Measurements from ENCODE around the gene GAGE1.

DNA sequence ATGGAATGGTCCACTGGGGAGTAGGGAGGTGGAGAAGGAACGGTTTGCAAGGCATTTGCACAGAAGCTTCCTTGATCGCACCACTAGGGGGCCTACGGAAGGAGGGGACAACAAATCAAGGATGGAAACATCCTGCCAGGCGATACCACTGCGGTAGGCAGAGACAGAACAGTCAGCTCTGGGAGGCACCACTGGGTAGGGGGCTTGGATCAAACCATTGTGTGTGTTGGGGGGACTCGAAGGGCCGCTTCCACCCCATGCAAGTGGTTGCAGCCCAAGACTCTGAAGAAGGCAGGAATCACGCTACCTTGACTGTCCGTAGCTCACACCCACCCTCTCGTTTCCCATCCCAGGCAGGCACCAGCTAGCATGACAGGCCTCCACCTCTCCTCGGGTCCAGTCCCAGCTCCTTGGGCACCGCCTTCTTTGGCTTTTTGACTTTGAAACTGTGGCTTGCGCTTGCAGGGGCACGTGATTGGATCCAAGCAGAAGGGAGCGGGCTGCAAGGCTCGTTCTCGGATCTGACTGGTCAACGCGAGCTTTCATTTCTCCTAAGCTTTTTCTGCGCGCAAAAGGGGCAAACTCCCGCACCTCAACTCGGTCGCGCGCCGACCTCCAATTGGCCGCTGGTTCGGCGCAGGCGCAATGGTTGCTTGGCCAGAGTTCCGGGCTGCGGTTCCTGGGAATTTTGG, 28.4 kb downstream of the GAGE1 start:
- no peak for TF ChIP-seq EZH2 (IDR thresholded peaks at IDR 0.05)
- TF ChIP-seq, protein P1, sequence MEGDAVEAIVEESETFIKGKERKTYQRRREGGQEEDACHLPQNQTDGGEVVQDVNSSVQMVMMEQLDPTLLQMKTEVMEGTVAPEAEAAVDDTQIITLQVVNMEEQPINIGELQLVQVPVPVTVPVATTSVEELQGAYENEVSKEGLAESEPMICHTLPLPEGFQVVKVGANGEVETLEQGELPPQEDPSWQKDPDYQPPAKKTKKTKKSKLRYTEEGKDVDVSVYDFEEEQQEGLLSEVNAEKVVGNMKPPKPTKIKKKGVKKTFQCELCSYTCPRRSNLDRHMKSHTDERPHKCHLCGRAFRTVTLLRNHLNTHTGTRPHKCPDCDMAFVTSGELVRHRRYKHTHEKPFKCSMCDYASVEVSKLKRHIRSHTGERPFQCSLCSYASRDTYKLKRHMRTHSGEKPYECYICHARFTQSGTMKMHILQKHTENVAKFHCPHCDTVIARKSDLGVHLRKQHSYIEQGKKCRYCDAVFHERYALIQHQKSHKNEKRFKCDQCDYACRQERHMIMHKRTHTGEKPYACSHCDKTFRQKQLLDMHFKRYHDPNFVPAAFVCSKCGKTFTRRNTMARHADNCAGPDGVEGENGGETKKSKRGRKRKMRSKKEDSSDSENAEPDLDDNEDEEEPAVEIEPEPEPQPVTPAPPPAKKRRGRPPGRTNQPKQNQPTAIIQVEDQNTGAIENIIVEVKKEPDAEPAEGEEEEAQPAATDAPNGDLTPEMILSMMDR (IDR thresholded peaks at IDR 0.05), result peak; percentile 13
